Lower leg skin (tissue), 4 donors: ENCODE data around the gene CAPN2. TPM values are rescaled to one million over a fixed set of nuclear protein-coding genes. Genes with fewer than 3 reads are reported as not detected.

Source experiments
- DNase-seq, 2 donors: peaks; one replicate each; pipeline ENCODE4 v3.0.0-alpha.2; 2019; ENCODE audit warnings: low spot score in 2 of 2
- H3K4me3 ChIP-seq: fragments of 200-600 bp; sonication (generic); 2 replicates; pipeline ENCODE4 v1.5.1; 2017; ENCODE audit warnings: mild to moderate bottlenecking, low read depth; ENCODE audit not compliant: poor library complexity, severe bottlenecking
- POLR2A ChIP-seq, 2 donors: fragments of 450-650 bp; IDR thresholded peaks; one replicate each; pipeline ENCODE4 v1.6.1; 2016 to 2017; ENCODE audit warnings: antibody characterized with exemption in 2 of 2, mild to moderate bottlenecking in 1 of 2, moderate library complexity in 1 of 2
- WGBS, 2 donors: methylation state at CpG; one replicate each; pipeline ENCODE4 v1.1.5; 2018; 5-methylcytosine and 5-hydroxymethylcytosine counted together
- intact Hi-C: fragments of 100-400 bp; cut with DNase I; formaldehyde crosslinking; loops from one replicate; pipeline ENCODE4 v1.15.0; 2023; ENCODE audit warnings: low total_unique reads
- total RNA-seq, 4 donors: library from RNA; depleted of rRNA; stranded (reverse); fragments of >200 nt; gene quantifications; one replicate each; pipeline ENCODE4 v1.1.0, GENCODE V29; 2016
- TF ChIP-seq, protein P1 (sequence below), 3 donors: fragments of 450-650 bp; IDR thresholded peaks; one replicate each; pipeline ENCODE4 v1.5.1; 2016; ENCODE audit warnings: antibody characterized with exemption in 3 of 3, mild to moderate bottlenecking in 3 of 3, moderate library complexity in 2 of 3

CAPN2 gene
- total RNA-seq, 4 donors from 2014 or later = 33.7 to 73.3 (median 47.2) TPM

DNA sequence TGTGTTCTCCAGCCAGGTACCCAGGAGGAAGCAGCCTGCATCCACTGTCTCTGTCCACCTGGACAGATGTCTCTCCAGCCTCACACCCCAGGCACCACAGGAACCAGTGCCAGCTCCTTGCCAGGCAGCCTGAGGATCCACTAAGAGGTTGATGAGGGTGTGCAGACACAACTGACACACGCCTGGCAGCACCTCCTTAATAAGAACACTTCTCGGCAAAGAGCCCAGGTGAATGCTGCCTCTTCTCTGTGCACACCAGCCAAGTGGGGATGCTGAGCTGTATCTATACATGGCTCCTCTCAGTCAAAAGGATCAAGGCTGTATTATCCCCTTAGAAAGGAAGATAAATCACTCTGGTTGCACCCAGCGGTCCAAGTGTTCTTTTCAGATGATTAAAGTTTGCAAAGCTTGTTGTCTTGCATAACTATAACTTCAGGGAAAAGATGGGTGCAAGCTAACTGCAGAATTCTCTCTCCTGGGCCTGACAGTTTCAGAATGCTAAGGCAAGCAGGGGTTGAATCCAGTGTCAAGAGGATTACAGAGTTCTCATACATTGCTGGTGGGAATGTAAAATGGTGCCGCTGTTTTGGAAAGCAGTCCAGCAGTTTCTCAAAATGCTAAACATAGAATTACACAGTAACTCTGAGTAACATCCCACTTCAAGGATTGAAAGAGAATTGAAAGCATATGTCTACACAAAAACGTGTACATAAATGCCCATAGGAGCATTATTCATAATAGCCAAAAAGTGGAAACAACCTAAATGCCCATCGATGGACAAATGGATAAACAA, 43.1 kb upstream of the CAPN2 start:
- DNase-seq = no peak
- TF ChIP-seq, protein P1, sequence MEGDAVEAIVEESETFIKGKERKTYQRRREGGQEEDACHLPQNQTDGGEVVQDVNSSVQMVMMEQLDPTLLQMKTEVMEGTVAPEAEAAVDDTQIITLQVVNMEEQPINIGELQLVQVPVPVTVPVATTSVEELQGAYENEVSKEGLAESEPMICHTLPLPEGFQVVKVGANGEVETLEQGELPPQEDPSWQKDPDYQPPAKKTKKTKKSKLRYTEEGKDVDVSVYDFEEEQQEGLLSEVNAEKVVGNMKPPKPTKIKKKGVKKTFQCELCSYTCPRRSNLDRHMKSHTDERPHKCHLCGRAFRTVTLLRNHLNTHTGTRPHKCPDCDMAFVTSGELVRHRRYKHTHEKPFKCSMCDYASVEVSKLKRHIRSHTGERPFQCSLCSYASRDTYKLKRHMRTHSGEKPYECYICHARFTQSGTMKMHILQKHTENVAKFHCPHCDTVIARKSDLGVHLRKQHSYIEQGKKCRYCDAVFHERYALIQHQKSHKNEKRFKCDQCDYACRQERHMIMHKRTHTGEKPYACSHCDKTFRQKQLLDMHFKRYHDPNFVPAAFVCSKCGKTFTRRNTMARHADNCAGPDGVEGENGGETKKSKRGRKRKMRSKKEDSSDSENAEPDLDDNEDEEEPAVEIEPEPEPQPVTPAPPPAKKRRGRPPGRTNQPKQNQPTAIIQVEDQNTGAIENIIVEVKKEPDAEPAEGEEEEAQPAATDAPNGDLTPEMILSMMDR (IDR thresholded peaks at IDR 0.05) = no peak
- no peak for TF ChIP-seq POLR2A (IDR thresholded peaks at IDR 0.05)
- no peak overlapping the region for H3K4me3 ChIP-seq
- WGBS, 2 donors = 57 to 64% methylated on average over 6 of the region's 6 CpGs
- intact Hi-C loops = no loop called here

DNA sequence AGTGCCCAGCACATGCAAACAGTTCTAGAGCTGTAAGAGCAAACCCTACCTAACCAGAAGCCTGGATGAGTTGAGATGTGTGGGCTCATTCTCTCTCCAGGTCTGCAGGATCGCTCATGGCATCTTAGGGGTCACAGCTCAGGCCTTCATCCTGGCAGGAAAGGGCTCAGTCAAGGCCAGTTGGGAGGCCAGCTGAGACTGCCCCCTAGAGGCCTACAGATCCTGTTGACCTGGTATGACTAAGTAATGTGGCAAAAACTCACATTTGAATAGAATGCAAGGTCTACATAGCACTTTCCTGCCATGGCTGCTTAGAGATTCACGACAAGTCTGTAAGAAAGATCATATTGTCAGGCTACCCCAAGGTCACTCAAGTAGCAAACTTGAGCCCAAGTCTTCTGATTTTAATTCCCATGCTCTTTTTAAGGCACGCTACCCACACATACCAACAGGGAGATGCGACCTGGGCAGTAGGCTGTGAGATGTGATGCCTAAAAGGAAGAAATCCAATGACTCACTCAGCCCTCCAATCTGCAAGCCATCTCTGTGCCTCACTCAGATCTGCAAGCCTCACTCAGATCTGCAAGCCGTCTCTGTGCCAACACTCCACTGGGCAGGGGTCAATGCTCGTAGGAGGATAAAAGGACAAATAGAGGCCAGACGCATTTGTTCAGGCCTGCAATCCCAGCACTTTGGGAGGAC, 41.7 kb upstream of the CAPN2 start:
- no peak for DNase-seq
- 70 to 76% methylated on average over 7 of the region's 7 CpGs for WGBS, 2 donors
- intact Hi-C loops = no loop called here
- TF ChIP-seq, protein P1 (IDR thresholded peaks at IDR 0.05) = no peak
- TF ChIP-seq POLR2A (IDR thresholded peaks at IDR 0.05) = no peak
- H3K4me3 ChIP-seq = no peak overlapping the region

DNA sequence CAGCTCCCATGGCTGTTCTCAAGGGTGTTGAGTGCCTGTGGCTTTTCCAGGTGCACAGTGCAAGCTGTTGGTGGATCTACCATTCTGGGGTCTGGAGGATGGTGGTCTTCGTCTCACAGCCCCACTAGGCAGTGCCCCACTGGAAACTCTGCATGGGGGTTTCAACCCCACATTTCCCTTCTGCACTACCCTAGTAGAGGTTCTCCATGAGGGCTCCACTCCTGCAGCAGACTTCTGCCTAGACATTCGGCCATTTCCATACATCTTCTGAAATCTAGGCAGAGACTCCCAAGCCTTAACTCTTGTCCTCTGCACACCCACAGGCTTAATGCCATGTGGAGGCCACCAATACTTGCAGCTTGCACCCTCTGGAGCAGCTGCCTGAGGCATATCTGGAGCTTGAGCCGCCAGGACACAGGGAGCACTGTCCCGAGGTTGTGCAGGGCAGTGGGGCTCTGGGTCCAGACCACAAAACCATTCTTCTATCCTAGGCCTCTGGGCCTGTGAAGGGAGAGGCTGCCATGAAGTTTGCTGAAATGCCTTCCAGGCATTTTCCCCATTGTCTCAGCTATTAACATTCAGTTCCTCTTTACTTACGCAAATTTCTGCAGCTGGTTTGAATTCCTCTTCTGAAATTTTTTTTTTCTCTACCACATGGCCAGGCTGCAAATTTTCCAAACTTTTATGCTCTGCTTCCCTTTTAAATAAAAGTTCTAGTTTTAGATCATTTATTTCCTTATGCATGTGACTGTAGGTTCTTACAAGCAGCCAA, 38.0 kb upstream of the CAPN2 start:
- intact Hi-C loops = no loop called here
- 69 to 72% methylated on average over 5 of the region's 5 CpGs for WGBS, 2 donors
- no peak overlapping the region for H3K4me3 ChIP-seq
- no peak for TF ChIP-seq POLR2A (IDR thresholded peaks at IDR 0.05)
- TF ChIP-seq, protein P1 (IDR thresholded peaks at IDR 0.05) = no peak
- DNase-seq = no peak

DNA sequence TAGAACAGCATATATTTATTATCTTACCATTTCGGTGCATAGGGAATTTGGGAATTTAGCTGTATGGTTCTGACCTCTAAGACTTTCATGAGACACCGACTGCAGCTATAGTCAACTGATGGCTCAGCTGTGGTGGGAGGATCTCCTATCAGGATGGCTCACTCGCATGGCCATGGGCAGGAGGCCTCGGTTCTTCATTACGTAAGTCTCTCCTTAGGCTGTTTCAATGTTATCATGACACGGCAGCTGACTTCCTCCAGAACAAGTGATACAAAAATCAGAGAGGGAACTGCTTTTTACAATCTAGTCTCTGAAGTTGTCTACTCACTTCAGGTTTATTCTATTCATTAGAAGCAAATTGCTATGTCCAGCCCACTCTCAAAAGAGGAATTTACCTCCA, 33.5 kb upstream of the CAPN2 start:
- intact Hi-C loops = no loop called here
- no peak overlapping the region for H3K4me3 ChIP-seq
- 79 to 82% methylated on average over 6 of the region's 6 CpGs for WGBS, 2 donors
- TF ChIP-seq POLR2A (IDR thresholded peaks at IDR 0.05) = no peak
- TF ChIP-seq, protein P1 (IDR thresholded peaks at IDR 0.05) = no peak
- DNase-seq = no peak

DNA sequence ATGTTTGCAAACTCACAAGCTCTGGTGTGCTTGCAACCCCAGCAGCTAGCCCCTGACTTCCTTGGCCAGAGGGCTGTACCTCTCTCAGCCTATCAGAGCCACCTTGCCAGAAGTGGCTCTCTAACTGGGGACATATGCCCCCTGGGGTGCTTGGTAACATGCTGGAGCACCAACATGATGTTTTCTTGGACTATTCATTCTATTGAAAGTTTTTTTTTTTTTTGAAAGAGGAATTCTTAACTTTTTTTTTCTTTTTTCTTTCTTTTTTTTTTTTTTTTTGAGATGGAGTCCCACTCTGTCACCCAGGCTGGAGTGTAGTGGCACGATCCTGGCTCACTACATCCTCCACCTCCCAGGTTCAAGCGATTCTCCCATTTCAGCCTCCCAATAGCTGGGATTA, 32.2 kb upstream of the CAPN2 start:
- intact Hi-C loops = loop anchor here (10.0 kb wide), 1 partner anchor 545 kb away; no protein-coding TSS in a partner anchor
- no peak for DNase-seq
- no peak overlapping the region for H3K4me3 ChIP-seq
- WGBS, 2 donors = 98 to 100% methylated on average over 2 of the region's 2 CpGs
- no peak for TF ChIP-seq POLR2A (IDR thresholded peaks at IDR 0.05)
- TF ChIP-seq, protein P1 (IDR thresholded peaks at IDR 0.05) = no peak
